SK-N-SH treated with all-trans-retinoic acid at 6 μM for 48 hours (cell line): Measurements from ENCODE around the gene NPC1.

Experiments used
- GLIS3 ChIP-seq: fragments of 250-450 bp; sonication (Bioruptor Pico); IDR thresholded peaks from 2 replicates; pipeline ENCODE4 v1.5.0; 2020; ENCODE audit warnings: mild to moderate bottlenecking, moderate library complexity
- ISL1 ChIP-seq: fragments of 250-450 bp; sonication (Bioruptor Pico); IDR thresholded peaks from 2 replicates; pipeline ENCODE4 v2.1.2; 2022; ENCODE audit warnings: mild to moderate bottlenecking, moderate library complexity
- SNAI2 ChIP-seq: fragments of 250-450 bp; sonication (Bioruptor Pico); IDR thresholded peaks from 2 replicates; pipeline ENCODE4 v1.5.0; 2020; ENCODE audit warnings: mild to moderate bottlenecking, moderate library complexity
- TOX ChIP-seq: fragments of 250-450 bp; sonication (Bioruptor Pico); IDR thresholded peaks from 2 replicates; pipeline ENCODE4 v1.8.0; 2021; ENCODE audit warnings: mild to moderate bottlenecking, moderate library complexity, borderline replicate concordance
- ZFP3 ChIP-seq: fragments of 250-450 bp; sonication (Bioruptor Pico); IDR thresholded peaks from 2 replicates; pipeline ENCODE4 v1.5.0; 2020; ENCODE audit warnings: mild to moderate bottlenecking, moderate library complexity
- ZFP30 ChIP-seq: fragments of 450-650 bp; formaldehyde crosslinking; IDR thresholded peaks from 2 replicates; pipeline ENCODE4 v1.5.0; 2022; ENCODE audit warnings: mild to moderate bottlenecking, moderate library complexity
- ZNF8 ChIP-seq: fragments of 450-650 bp; formaldehyde crosslinking; IDR thresholded peaks from 2 replicates; pipeline ENCODE4 v1.5.0; 2020; ENCODE audit warnings: mild to moderate bottlenecking, moderate library complexity
- TF ChIP-seq, protein P1 (sequence below): fragments of 250-450 bp; sonication (Bioruptor Pico); IDR thresholded peaks from 2 replicates; pipeline ENCODE4 v1.5.1; 2021; ENCODE audit warnings: mild to moderate bottlenecking, moderate library complexity
- TF ChIP-seq, protein P2 (sequence below): fragments of 250-450 bp; sonication (Bioruptor Pico); IDR thresholded peaks from 2 replicates; pipeline ENCODE4 v1.8.0; 2021; ENCODE audit warnings: low read depth, mild to moderate bottlenecking, moderate library complexity, borderline replicate concordance

DNA sequence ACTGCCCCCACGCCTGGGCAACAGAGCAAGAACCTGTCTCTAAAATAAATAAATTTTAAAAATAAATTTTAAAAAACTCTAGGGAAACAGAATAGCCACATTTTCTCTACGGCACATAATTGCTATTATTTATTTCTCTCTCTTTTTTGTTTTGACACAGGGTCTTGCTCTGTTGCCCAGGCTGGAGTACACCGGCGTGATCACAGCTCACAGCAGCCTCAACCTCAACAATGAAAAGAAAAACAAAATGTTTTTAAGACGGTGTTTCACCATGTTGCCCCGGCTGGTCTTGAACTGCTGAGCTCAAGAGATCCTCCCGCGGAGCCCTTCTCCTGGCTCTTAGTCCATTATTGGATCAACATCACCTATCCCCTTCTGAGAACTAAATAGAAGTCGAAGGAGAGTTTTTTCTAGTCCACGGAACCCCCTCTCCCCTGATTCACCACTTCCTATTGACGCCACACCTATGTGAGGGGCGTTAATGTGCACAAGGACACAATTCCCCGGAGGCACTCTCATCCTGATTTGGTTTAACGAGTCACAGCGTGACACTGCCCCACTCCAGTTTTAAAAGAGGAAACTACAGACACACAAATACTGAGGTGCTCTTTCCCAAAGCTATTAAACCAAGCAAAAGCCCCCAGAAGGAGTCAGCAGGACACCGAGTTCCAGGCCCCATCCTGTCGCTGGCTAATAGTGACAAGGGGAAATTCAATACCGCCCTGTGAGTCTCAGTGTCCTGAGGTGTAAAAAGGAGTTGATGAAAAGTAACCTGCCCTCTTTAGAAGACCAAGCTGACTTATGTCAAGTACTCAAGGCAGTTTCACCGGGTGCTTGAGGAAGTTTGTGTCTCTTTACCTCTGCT lies 1.1 kb downstream of the NPC1 start:
- TF ChIP-seq, protein P1, sequence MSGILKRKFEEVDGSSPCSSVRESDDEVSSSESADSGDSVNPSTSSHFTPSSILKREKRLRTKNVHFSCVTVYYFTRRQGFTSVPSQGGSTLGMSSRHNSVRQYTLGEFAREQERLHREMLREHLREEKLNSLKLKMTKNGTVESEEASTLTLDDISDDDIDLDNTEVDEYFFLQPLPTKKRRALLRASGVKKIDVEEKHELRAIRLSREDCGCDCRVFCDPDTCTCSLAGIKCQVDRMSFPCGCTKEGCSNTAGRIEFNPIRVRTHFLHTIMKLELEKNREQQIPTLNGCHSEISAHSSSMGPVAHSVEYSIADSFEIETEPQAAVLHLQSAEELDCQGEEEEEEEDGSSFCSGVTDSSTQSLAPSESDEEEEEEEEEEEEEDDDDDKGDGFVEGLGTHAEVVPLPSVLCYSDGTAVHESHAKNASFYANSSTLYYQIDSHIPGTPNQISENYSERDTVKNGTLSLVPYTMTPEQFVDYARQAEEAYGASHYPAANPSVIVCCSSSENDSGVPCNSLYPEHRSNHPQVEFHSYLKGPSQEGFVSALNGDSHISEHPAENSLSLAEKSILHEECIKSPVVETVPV (CRISPR knock-in tag) = no peak
- TF ChIP-seq GLIS3 (CRISPR knock-in tag) (no peak), TOX (CRISPR knock-in tag) (no peak), ZFP3 (CRISPR knock-in tag) (no peak), ZFP30 (CRISPR knock-in tag) (no peak), ISL1 (CRISPR knock-in tag) (no peak), ZNF8 (CRISPR knock-in tag) (no peak), SNAI2 (CRISPR knock-in tag) (no peak)
- TF ChIP-seq, protein P2, sequence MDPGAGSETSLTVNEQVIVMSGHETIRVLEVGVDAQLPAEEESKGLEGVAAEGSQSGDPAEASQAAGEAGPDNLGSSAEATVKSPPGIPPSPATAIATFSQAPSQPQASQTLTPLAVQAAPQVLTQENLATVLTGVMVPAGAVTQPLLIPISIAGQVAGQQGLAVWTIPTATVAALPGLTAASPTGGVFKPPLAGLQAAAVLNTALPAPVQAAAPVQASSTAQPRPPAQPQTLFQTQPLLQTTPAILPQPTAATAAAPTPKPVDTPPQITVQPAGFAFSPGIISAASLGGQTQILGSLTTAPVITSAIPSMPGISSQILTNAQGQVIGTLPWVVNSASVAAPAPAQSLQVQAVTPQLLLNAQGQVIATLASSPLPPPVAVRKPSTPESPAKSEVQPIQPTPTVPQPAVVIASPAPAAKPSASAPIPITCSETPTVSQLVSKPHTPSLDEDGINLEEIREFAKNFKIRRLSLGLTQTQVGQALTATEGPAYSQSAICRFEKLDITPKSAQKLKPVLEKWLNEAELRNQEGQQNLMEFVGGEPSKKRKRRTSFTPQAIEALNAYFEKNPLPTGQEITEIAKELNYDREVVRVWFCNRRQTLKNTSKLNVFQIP (CRISPR knock-in tag) = no peak
